Lower lobe of right lung (tissue), 2 donors: ENCODE data around the gene SEC22A. TPM values are rescaled to one million over a fixed set of nuclear protein-coding genes. Genes with fewer than 3 reads are reported as not detected.

Source experiments
- ATAC-seq, 2 donors: fragments of 200-7000 bp; cut with Tn5 transposase; one replicate each; pipeline ENCODE4 v1.9.1; 2020 to 2022; ENCODE audit warnings: mild to moderate bottlenecking in 2 of 2, moderate library complexity in 2 of 2
- DNase-seq: peaks from one replicate; pipeline ENCODE4 v3.0.0-alpha.2; 2020
- H3K27ac ChIP-seq: fragments of 200-600 bp; one replicate; pipeline ENCODE4 v1.8.0; 2022
- H3K27me3 ChIP-seq: fragments of 200-600 bp; one replicate; pipeline ENCODE4 v1.8.0; 2022; ENCODE audit warnings: low read depth
- H3K36me3 ChIP-seq: fragments of 200-600 bp; one replicate; pipeline ENCODE4 v1.8.0; 2022; ENCODE audit warnings: mild to moderate bottlenecking
- H3K4me1 ChIP-seq: fragments of 200-600 bp; one replicate; pipeline ENCODE4 v1.8.0; 2022
- H3K4me3 ChIP-seq: fragments of 200-600 bp; one replicate; pipeline ENCODE4 v1.8.0; 2022; ENCODE audit warnings: mild to moderate bottlenecking
- H3K9me3 ChIP-seq: fragments of 200-600 bp; one replicate; pipeline ENCODE4 v1.8.0; 2022
- intact Hi-C: fragments of 100-400 bp; cut with DNase I; formaldehyde crosslinking; loops from one replicate; pipeline ENCODE4 v1.11.0; 2022
- total RNA-seq: library from RNA; stranded (reverse); fragmentation: NEBNext Ultra II Directional; extraction: Animal tissue kit (Norgen Biotek cat#: 25700); gene quantifications from one replicate; pipeline ENCODE4 v1.2.1, GENCODE V29; 2021
- TF ChIP-seq, protein P1 (sequence below): fragments of 200-600 bp; IDR thresholded peaks from one replicate; pipeline ENCODE4 v1.8.0; 2022; ENCODE audit warnings: antibody characterized with exemption, mild to moderate bottlenecking
- donor health status: DM: no; HTN: yes; CAD: no; lungs with severe emphysema.

The SEC22A gene
- total RNA-seq, 1 donor from 2014 or later: 15.5 TPM

DNA sequence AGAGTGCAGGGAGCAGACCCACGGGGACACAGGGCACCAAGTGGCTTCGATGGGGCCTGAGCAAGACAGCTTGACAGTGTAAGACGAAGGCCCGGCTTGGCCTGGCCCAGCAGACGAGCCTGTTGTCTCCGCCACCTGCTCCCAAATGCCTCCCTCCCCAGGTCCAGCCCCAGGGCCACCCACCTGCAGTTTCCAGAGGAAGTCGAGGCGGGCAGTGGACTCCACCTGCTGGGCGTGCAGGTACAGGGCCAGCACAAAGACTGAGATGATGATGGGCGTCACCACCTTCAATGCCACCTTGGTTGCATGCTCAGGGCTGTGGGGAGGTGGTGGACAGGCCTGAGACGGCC lies 94.1 kb downstream of the SEC22A start:
- Histone ChIP-seq H3K4me1 (no peaks in the 10 kb centered on the region), H3K27me3 (no peaks in the 10 kb centered on the region), H3K27ac (no peak overlapping the region), H3K4me3 (no peak overlapping the region), H3K36me3 (no peaks in the 10 kb centered on the region), H3K9me3 (no peaks in the 10 kb centered on the region)
- ATAC-seq: no peak
- TF ChIP-seq, protein P1, sequence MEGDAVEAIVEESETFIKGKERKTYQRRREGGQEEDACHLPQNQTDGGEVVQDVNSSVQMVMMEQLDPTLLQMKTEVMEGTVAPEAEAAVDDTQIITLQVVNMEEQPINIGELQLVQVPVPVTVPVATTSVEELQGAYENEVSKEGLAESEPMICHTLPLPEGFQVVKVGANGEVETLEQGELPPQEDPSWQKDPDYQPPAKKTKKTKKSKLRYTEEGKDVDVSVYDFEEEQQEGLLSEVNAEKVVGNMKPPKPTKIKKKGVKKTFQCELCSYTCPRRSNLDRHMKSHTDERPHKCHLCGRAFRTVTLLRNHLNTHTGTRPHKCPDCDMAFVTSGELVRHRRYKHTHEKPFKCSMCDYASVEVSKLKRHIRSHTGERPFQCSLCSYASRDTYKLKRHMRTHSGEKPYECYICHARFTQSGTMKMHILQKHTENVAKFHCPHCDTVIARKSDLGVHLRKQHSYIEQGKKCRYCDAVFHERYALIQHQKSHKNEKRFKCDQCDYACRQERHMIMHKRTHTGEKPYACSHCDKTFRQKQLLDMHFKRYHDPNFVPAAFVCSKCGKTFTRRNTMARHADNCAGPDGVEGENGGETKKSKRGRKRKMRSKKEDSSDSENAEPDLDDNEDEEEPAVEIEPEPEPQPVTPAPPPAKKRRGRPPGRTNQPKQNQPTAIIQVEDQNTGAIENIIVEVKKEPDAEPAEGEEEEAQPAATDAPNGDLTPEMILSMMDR: no peak
- intact Hi-C loops: no loop called here
- DNase-seq: no peak

DNA sequence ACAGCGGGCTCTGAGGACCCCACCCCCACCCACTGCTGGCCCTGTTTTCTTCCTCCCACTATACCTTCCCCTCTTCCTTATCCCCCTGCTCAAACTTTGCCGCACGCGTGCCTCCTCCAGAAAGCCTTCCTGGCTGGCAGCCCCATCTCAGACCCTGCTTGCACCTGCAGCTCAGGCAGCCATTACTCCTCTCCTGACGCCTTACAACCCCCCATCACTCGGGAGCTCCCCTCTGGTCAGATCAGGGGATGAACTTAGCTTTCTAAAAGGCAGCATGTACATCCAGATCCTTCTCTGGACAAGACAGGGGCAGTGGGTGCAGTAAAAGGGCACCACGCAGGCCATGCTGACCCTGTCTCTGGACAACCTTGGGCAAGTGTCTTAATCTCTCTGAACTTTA lies 94.5 kb downstream of the SEC22A start:
- H3K27ac ChIP-seq: no peak overlapping the region
- no peaks in the 10 kb centered on the region for H3K9me3 ChIP-seq
- intact Hi-C loops: no loop called here
- no peaks in the 10 kb centered on the region for H3K36me3 ChIP-seq
- H3K4me1 ChIP-seq: no peaks in the 10 kb centered on the region
- no peaks in the 10 kb centered on the region for H3K27me3 ChIP-seq
- TF ChIP-seq, protein P1: no peak
- DNase-seq (no peak), ATAC-seq (no peak)
- no peak overlapping the region for H3K4me3 ChIP-seq

DNA sequence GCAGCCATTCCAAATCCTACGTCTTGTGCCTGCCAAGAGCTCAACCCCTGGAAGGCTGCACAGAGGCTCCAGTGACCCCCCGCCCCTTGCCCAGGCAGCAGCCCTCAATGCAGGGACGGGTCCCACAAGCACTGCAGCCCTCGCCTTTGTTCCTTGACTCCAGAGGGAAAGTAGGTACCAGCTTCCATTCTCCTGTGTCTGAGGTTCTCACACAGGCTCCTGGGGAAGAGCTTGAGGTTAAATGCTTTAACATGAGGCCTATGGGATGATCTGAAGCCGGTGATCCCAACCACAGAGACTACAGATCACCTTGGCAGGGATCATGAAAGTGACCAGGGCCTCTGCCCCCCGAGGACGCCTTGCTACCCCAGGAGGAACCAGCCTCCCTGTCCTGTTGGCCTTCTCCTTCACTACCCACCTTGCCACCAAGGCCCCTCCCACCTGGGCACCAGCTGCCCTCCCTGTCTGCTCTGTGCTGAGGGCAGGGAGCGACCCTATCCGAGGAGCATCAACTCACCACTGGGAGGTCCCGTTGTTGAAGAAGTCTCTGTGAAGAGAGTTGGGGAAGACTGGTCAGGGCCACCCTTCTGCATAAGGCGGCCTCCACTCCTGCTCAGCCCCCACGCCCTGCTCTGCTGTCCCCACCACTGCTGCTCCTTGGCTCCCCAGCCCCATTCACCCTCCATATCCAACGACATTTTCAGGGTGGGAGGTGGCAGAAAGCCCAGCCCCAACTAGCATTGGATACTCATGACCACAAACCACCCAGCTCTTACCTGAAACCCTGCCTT lies 95.3 kb downstream of the SEC22A start:
- DNase-seq: no peak
- H3K4me3 ChIP-seq: no peak overlapping the region
- no peaks in the 10 kb centered on the region for H3K4me1 ChIP-seq
- no peaks in the 10 kb centered on the region for H3K36me3 ChIP-seq
- no peak for ATAC-seq
- intact Hi-C loops: no loop called here
- no peaks in the 10 kb centered on the region for H3K9me3 ChIP-seq
- TF ChIP-seq, protein P1: no peak
- H3K27me3 ChIP-seq: no peaks in the 10 kb centered on the region
- no peak overlapping the region for H3K27ac ChIP-seq

DNA sequence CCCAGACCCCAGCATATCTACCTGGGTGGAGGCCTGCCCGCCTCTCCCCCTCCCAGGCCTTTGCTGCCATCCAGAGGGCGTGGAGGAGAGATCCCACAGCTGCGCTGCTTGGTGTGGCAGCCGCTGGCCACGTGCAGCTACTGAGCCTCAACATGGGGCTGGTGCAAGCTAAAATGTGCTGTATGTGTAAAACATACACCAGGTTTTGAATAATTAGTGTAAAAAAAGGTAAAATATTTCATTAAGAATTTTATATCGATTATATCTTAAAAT lies 95.8 kb downstream of the SEC22A start:
- ATAC-seq (no peak), DNase-seq (no peak)
- intact Hi-C loops: no loop called here
- H3K9me3 ChIP-seq: no peaks in the 10 kb centered on the region
- no peak overlapping the region for H3K27ac ChIP-seq
- H3K4me3 ChIP-seq: no peak overlapping the region
- H3K27me3 ChIP-seq: no peaks in the 10 kb centered on the region
- no peaks in the 10 kb centered on the region for H3K4me1 ChIP-seq
- TF ChIP-seq, protein P1: no peak
- H3K36me3 ChIP-seq: no peaks in the 10 kb centered on the region

DNA sequence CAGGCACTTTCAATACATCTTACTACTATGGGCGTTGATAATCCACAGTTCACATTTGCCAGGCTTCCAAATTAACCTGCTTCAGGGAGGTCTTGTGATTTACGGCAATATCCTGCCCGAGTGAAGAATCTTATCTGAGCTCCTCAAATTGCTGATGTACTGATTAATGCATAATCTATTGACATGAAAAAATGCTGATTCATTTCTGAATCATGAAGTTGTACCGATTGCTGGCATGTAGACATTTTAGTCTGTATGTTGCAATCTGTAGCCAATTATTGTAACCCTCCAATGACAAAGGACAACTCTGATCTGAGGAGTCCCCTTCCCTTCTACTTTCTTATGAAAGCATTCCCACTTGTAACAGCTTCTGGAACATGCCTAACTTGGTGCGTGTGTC lies 97.2 kb downstream of the SEC22A start:
- H3K4me3 ChIP-seq: no peak overlapping the region
- no peak overlapping the region for H3K27ac ChIP-seq
- ATAC-seq: no peak
- intact Hi-C loops: no loop called here
- H3K36me3 ChIP-seq: no peaks in the 10 kb centered on the region
- TF ChIP-seq, protein P1: no peak
- no peaks in the 10 kb centered on the region for H3K9me3 ChIP-seq
- no peak for DNase-seq
- no peaks in the 10 kb centered on the region for H3K4me1 ChIP-seq
- no peaks in the 10 kb centered on the region for H3K27me3 ChIP-seq
